ENCODE measurements around the gene ANP32E. TPM values are rescaled to one million over a fixed set of nuclear protein-coding genes. Genes with fewer than 3 reads are reported as not detected.
A peak's percentile ranks its signal among the peaks of the same experiment; 100 is the strongest.
"Not testable (repeated sequence)": the region's sequence is repeated elsewhere in the genome, so short reads cannot be mapped to it uniquely, and the experiment has no call there.

The ANP32E gene
- total RNA-seq, 1 donor from 2014 or later, result 16.7 TPM

DNA sequence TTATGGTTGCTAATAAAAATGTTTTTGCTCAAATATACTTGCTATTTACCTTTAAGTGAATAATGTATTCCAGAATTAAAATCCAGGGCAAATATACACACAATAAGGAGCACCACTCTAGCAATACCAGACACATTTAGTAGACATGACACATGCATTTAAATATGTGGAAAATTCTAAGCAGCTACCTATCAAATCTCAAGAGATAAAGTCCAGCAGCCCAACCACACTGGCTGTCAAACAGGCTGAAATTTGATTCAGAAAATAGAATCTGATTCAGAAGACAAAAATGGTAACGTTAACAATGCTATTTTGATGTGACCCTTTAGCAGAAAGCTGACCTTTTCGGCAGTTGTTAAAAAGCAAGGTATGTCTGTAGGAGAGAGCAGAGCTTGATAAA, 43.9 kb downstream of the ANP32E start:
- H3K4me1 ChIP-seq, result peaks cover 2% of the 10 kb centered on the region
- no peak overlapping the region for H3K27ac ChIP-seq
- no peaks in the 10 kb centered on the region for H3K9me3 ChIP-seq
- no peaks in the 10 kb centered on the region for H3K27me3 ChIP-seq
- H3K36me3 ChIP-seq, result no peaks in the 10 kb centered on the region
- intact Hi-C loops (cut with DNase I), result no loop called here
- TF ChIP-seq, protein P1, sequence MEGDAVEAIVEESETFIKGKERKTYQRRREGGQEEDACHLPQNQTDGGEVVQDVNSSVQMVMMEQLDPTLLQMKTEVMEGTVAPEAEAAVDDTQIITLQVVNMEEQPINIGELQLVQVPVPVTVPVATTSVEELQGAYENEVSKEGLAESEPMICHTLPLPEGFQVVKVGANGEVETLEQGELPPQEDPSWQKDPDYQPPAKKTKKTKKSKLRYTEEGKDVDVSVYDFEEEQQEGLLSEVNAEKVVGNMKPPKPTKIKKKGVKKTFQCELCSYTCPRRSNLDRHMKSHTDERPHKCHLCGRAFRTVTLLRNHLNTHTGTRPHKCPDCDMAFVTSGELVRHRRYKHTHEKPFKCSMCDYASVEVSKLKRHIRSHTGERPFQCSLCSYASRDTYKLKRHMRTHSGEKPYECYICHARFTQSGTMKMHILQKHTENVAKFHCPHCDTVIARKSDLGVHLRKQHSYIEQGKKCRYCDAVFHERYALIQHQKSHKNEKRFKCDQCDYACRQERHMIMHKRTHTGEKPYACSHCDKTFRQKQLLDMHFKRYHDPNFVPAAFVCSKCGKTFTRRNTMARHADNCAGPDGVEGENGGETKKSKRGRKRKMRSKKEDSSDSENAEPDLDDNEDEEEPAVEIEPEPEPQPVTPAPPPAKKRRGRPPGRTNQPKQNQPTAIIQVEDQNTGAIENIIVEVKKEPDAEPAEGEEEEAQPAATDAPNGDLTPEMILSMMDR (IDR thresholded peaks at IDR 0.05), result no peak
- no peak overlapping the region for H3K4me3 ChIP-seq
- DNase-seq (ENCODE audit: extremely low spot score in 2 of 2), result no peak

DNA sequence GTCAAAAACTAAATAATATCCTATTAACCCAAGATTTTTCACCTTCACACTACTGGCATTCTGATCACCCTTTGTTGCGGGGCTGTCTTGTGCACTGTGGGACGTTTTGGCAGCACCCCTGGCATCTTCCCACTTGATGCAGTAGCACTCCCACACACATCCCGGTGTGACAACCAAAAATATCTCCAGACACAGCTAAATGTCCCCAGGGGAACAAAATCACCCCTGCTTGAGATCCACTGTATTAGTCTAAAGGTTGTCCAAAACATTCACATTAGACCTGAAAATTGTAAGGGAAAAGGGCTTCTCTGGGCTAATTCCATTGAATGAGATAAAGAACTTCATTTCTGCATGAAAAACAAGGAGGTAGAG, 48.4 kb downstream of the ANP32E start:
- Histone ChIP-seq H3K9me3 (no peaks in the 10 kb centered on the region), H3K27me3 (no peaks in the 10 kb centered on the region), H3K4me1 (peaks cover 8% of the 10 kb centered on the region), H3K27ac (no peak overlapping the region), H3K4me3 (no peak overlapping the region), H3K36me3 (no peaks in the 10 kb centered on the region)
- TF ChIP-seq, protein P1 (IDR thresholded peaks at IDR 0.05), result peak in 1 of 3 experiments; percentile 39
- TF ChIP-seq POLR2AphosphoS5 (IDR thresholded peaks at IDR 0.05; ENCODE audit: insufficient read depth in 1 of 2, low read depth in 1 of 2), result no peak
- DNase-seq (ENCODE audit: extremely low spot score in 2 of 2), result no peak
- intact Hi-C loops (cut with DNase I), result no loop called here

DNA sequence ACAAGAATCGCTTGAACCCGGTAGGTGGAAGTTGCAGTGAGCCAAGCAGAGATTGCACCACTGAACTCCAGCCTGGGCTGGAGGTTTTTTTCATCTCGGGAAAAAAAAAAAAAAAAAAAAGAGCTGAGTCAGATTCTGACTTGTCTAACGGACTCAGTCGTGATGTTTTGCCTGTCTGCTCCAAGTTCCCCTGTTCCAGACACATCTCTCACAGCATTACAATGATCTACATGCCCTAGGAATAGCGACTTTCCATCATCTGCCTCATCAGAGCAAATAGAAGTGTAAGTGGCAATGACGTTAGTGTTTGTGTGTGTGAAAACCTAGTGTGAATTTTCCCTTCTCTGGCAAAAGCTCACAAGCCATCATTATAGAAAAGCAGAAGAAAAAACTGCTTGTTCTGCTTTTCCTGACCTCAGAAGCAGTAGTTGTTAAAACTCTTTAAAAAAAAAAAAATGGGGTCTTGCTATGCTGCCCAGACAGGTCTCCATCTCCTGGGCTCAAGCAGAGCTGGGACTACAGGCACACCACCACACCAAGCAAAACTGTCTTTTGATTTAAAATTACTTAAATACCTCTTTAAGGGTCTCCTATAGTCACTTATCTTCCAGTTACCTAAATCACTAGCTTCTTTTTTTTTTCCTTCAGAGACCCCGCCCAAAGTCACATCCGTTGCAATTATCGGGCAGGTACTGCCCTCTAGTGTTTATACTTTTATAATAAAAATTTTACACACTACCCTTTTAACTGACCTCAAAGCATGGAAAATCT, 48.9 kb downstream of the ANP32E start:
- Histone ChIP-seq H3K4me1 (peaks cover 8% of the 10 kb centered on the region), H3K27ac (no peak overlapping the region), H3K27me3 (no peaks in the 10 kb centered on the region), H3K36me3 (no peaks in the 10 kb centered on the region), H3K4me3 (no peak overlapping the region), H3K9me3 (no peaks in the 10 kb centered on the region)
- TF ChIP-seq POLR2AphosphoS5 (IDR thresholded peaks at IDR 0.05; ENCODE audit: insufficient read depth in 1 of 2, low read depth in 1 of 2), result peak in 1 of 2 donors; percentile 22
- TF ChIP-seq POLR2A (IDR thresholded peaks at IDR 0.05), result no peak
- TF ChIP-seq, protein P1 (IDR thresholded peaks at IDR 0.05), result peak in 2 of 3 experiments; percentile 41 to 49
- DNase-seq (ENCODE audit: extremely low spot score in 2 of 2), result no peak
- intact Hi-C loops (cut with DNase I), result no loop called here

DNA sequence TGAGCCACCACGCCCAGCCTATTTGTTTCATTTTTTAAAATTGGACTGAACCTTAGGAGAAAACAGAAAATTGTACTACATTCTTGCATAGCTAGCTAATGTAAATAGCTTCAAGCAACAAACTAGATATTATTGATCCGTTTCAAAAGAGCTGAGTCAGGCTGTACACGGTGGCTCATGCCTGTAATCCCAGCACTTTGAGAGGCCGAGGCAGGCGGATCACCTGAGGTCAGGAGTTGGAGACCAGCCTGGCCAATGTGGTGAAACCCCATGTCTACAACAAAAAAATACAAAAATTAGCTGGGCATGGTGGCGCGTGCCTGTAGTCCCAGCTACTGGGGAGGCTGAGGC, 49.5 kb downstream of the ANP32E start:
- DNase-seq (ENCODE audit: extremely low spot score in 2 of 2); intact Hi-C loops (cut with DNase I); H3K4me1 ChIP-seq; H3K27ac ChIP-seq; H3K4me3 ChIP-seq; H3K9me3 ChIP-seq; H3K27me3 ChIP-seq; H3K36me3 ChIP-seq: not testable (repeated sequence)

DNA sequence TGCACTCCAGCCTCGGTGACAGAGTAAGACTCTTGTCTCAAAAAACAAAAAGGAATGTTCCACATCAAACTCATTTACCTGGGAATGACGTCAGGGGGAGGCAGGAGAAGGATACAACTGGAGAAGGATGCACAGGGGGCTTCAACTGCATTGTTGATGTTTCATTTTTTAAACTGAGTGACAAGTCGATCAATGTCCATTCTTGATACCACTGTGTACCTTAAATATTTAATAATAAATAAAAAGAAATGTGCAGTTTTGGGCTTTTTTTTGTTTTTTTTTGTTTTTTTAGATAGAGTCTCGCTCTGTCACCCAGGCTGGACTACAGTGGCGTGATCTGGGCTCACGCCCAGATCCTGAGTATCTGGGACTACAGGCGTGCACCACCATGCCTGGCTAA, 50.4 kb downstream of the ANP32E start:
- no peak for DNase-seq (ENCODE audit: extremely low spot score in 2 of 2)
- intact Hi-C loops (cut with DNase I), result no loop called here
- no peaks in the 10 kb centered on the region for H3K9me3 ChIP-seq
- peaks cover 8% of the 10 kb centered on the region for H3K4me1 ChIP-seq
- no peak overlapping the region for H3K27ac ChIP-seq
- TF ChIP-seq POLR2AphosphoS5 (IDR thresholded peaks at IDR 0.05; ENCODE audit: insufficient read depth in 1 of 2, low read depth in 1 of 2), result no peak
- no peak for TF ChIP-seq POLR2A (IDR thresholded peaks at IDR 0.05)
- TF ChIP-seq, protein P1 (IDR thresholded peaks at IDR 0.05), result no peak
- no peaks in the 10 kb centered on the region for H3K36me3 ChIP-seq
- H3K27me3 ChIP-seq, result no peaks in the 10 kb centered on the region
- no peak overlapping the region for H3K4me3 ChIP-seq

Data from vagina (tissue), 2 donors.